K562 (cell line): ENCODE measurements around the gene MAML1. TPM values are rescaled to one million over a fixed set of nuclear protein-coding genes. Genes with fewer than 3 reads are reported as not detected.

Experiments used
- ARID2 ChIP-seq: fragments of 450-650 bp; IDR thresholded peaks from 2 replicates; pipeline ENCODE4 v1.6.1; 2017; ENCODE audit warnings: antibody characterized with exemption, mild to moderate bottlenecking
- BCLAF1 ChIP-seq, 2 experiments: fragments of 450-650 bp in 1 of 2; IDR thresholded peaks; 2 replicates each; pipeline ENCODE4 v1.6.1; 2011 to 2017; ENCODE audit warnings: low read depth in 2 of 2, antibody characterized with exemption in 1 of 2, borderline replicate concordance in 1 of 2, low read length in 1 of 2, mild to moderate bottlenecking in 1 of 2, mixed read lengths in 1 of 2; ENCODE audit not compliant: control insufficient read depth in 1 of 2
- C11orf30 ChIP-seq: fragments of 450-650 bp; IDR thresholded peaks from 2 replicates; pipeline ENCODE4 v1.6.1; 2016; ENCODE audit warnings: low read depth, mild to moderate bottlenecking
- CBFA2T2 ChIP-seq: fragments of 450-650 bp; conservative IDR thresholded peaks from 2 replicates; pipeline ENCODE4 v1.6.1; 2017; ENCODE audit warnings: mild to moderate bottlenecking
- DPF2 ChIP-seq: fragments of 450-650 bp; IDR thresholded peaks from 2 replicates; pipeline ENCODE4 v1.6.1; 2016
- GATAD2B ChIP-seq: fragments of 450-650 bp; IDR thresholded peaks from 2 replicates; pipeline ENCODE4 v1.6.1; 2017; ENCODE audit warnings: mild to moderate bottlenecking, borderline replicate concordance
- HDAC1 ChIP-seq, 2 experiments: fragments of 450-650 bp; IDR thresholded peaks; 2 replicates each; pipeline ENCODE4 v1.6.1; 2016 to 2017; ENCODE audit warnings: inconsistent platforms in 1 of 2, mild to moderate bottlenecking in 1 of 2, moderate library complexity in 1 of 2
- HDAC8 ChIP-seq: fragments of 450-650 bp; IDR thresholded peaks from 2 replicates; pipeline ENCODE4 v1.6.1; 2016; ENCODE audit warnings: mild to moderate bottlenecking, missing genetic modification characterization, moderate library complexity, missing compliant biosample characterization
- HIVEP1 ChIP-seq: fragments of 250-450 bp; sonication (Bioruptor Pico); IDR thresholded peaks from 2 replicates; pipeline ENCODE4 v1.4.0; 2020; ENCODE audit warnings: mild to moderate bottlenecking
- JUN ChIP-seq, 2 experiments: sonication (generic) in 1 of 2; formaldehyde crosslinking in 1 of 2; IDR thresholded peaks; 2 replicates each; pipeline versions ENCODE4 v1.6.1 to v1.8.0; 2012 to 2022; ENCODE audit warnings: borderline replicate concordance in 2 of 2, mild to moderate bottlenecking in 2 of 2, improper control_type of control experiment in 1 of 2, low read depth in 1 of 2, low read length in 1 of 2, missing genetic modification reagents in 1 of 2
- MAFG ChIP-seq: fragments of 450-650 bp; conservative IDR thresholded peaks from 2 replicates; pipeline ENCODE4 v1.6.1; 2016; ENCODE audit warnings: missing genetic modification characterization, missing compliant biosample characterization
- MTA1 ChIP-seq: fragments of 450-650 bp; IDR thresholded peaks from 2 replicates; pipeline ENCODE4 v1.6.1; 2017; ENCODE audit warnings: borderline replicate concordance
- MYNN ChIP-seq, 2 experiments: sonication (generic); formaldehyde crosslinking in 1 of 2; IDR thresholded peaks; 2 replicates each; pipeline versions ENCODE4 v1.5.0 to v1.6.1; 2016 to 2020; ENCODE audit warnings: antibody characterized with exemption in 1 of 2, missing genetic modification reagents in 1 of 2
- NCOR1 ChIP-seq: fragments of 450-650 bp; IDR thresholded peaks from 2 replicates; pipeline ENCODE4 v1.6.1; 2016; ENCODE audit warnings: mild to moderate bottlenecking, moderate library complexity
- RBM39 ChIP-seq: fragments of 200-400 bp; formaldehyde crosslinking; optimal IDR thresholded peaks from 2 replicates; pipeline ENCODE3; 2018; ENCODE audit warnings: low read depth, low read length
- RFX1 ChIP-seq: fragments of 450-650 bp; IDR thresholded peaks from 2 replicates; pipeline ENCODE4 v1.6.1; 2016; ENCODE audit warnings: mild to moderate bottlenecking, moderate library complexity
- RFX7 ChIP-seq: fragments of 250-450 bp; sonication (Bioruptor Pico); IDR thresholded peaks from 2 replicates; pipeline ENCODE4 v1.5.1; 2021; ENCODE audit warnings: mild to moderate bottlenecking
- SMARCA4 ChIP-seq: fragments of 450-650 bp; IDR thresholded peaks from 2 replicates; pipeline ENCODE4 v1.6.1; 2016
- TCF7 ChIP-seq: sonication (generic); IDR thresholded peaks from 2 replicates; pipeline ENCODE4 v1.6.1; 2016; ENCODE audit warnings: antibody characterized with exemption, borderline replicate concordance
- TEAD2 ChIP-seq: fragments of 450-650 bp; IDR thresholded peaks from 2 replicates; pipeline ENCODE4 v1.6.1; 2016; ENCODE audit warnings: missing genetic modification characterization, control low read depth, missing compliant biosample characterization
- USF2 ChIP-seq: sonication (generic); formaldehyde crosslinking; IDR thresholded peaks from 2 replicates; pipeline ENCODE4 v1.5.0; 2020; ENCODE audit warnings: missing genetic modification reagents
- ZNF175 ChIP-seq: fragments of 200-800 bp; sonication (Bioruptor generic); IDR thresholded peaks from 2 replicates; pipeline ENCODE4 v1.6.1; 2016; ENCODE audit warnings: low read depth, mild to moderate bottlenecking, missing genetic modification characterization, missing compliant biosample characterization
- ZNF444 ChIP-seq: fragments of 250-450 bp; sonication (Bioruptor Pico); IDR thresholded peaks from 2 replicates; pipeline ENCODE4 v1.4.0; 2020; ENCODE audit warnings: mild to moderate bottlenecking, moderate library complexity
- ZNF583 ChIP-seq: fragments of 250-450 bp; sonication (Bioruptor Pico); IDR thresholded peaks from 2 replicates; pipeline ENCODE4 v1.4.0; 2020
- ZNF589 ChIP-seq: fragments of 200-800 bp; sonication (Bioruptor generic); IDR thresholded peaks from 2 replicates; pipeline ENCODE4 v1.6.1; 2016; ENCODE audit warnings: low read depth, missing genetic modification characterization, missing compliant biosample characterization
- ZNF766 ChIP-seq: fragments of 200-800 bp; sonication (Bioruptor generic); conservative IDR thresholded peaks from 2 replicates; pipeline ENCODE4 v1.6.1; 2016; ENCODE audit warnings: missing genetic modification characterization, missing compliant biosample characterization
- ZNF778 ChIP-seq: fragments of 450-650 bp; formaldehyde crosslinking; IDR thresholded peaks from 2 replicates; pipeline ENCODE4 v1.4.0; 2020; ENCODE audit warnings: mild to moderate bottlenecking, moderate library complexity
- polyA plus RNA-seq, 8 experiments: library from polyadenylated mRNA; depleted of rRNA in 4 of 8; stranded (reverse) in 5 of 8; unstranded in 3 of 8; fragments of >200 nt; fragmentation: Nextera tagmentation in 2 of 8; fragmentation: Illumina TruSeq in 1 of 8; extraction: Ambion mirVana in 2 of 8; extraction: Trizol in 1 of 8; gene quantifications; 2 replicates each; pipeline versions ENCODE4 v1.2.1 to v1.2.3, GENCODE V29; 2011 to 2014; ENCODE audit warnings: inconsistent platforms in 1 of 8, missing spikeins in 1 of 8
- total RNA-seq, 7 experiments: library from RNA; depleted of rRNA in 6 of 7; stranded (reverse); fragments of >200 nt in 6 of 7; fragmentation: Illumina TruSeq in 2 of 7; extraction: Trizol in 2 of 7; gene quantifications; 2 replicates each; pipeline versions ENCODE4 v1.2.1 to v1.2.3, GENCODE V29; 2011 to 2021; ENCODE audit warnings: low replicate concordance in 1 of 7

The MAML1 gene
- total and polyA plus RNA-seq, 9 of the 15 experiments (the other 6 are each of a cell fraction or from before 2014, with no cell fraction given) = 0.32 to 18.4 (median 7.0) TPM

- 0 out of 2 replicates have a peak, but pooled peaks have one; percentile 30 for TF ChIP-seq ZNF583 (CRISPR knock-in tag)
- no peak for TF ChIP-seq ZNF175
- TF ChIP-seq ZNF589 (CRISPR knock-in tag) = peak; percentile 0; the same call in 1 of the 2 replicates
- TF ChIP-seq NCOR1 = peak; percentile 93
- no peak for TF ChIP-seq ZNF444
- TF ChIP-seq ARID2 = no peak
- no peak for TF ChIP-seq RFX7
- TF ChIP-seq BCLAF1 (IDR thresholded peaks at IDR 0.05; ENCODE audit: borderline replicate concordance in 1 of 2, control insufficient read depth in 1 of 2, low read depth in 2 of 2, low read length in 1 of 2) = 0 out of 4 replicates have a peak, but pooled peaks of 1 of the 2 experiments have one; percentile 52
- no peak for TF ChIP-seq RBM39
- peak; percentile 71 for TF ChIP-seq CBFA2T2
- TF ChIP-seq HIVEP1 = peak; percentile 98
- TF ChIP-seq TEAD2 = no peak
- TF ChIP-seq MTA1 = peak; percentile 21; the same call in 1 of the 2 replicates
- TF ChIP-seq HDAC8 (tag) = 0 out of 2 replicates have a peak, but pooled peaks have one; percentile 11
- TF ChIP-seq GATAD2B = peak; percentile 83; the same call in 1 of the 2 replicates
- no peak for TF ChIP-seq ZNF778 (CRISPR knock-in tag)
- TF ChIP-seq RFX1 = no peak
- TF ChIP-seq HDAC1 (IDR thresholded peaks at IDR 0.05) = peak in 1 of 2 experiments; percentile 76; a peak in 3 of 4 replicates
- TF ChIP-seq SMARCA4 = peak; percentile 68
- TF ChIP-seq TCF7 = 0 out of 2 replicates have a peak, but pooled peaks have one; percentile 44
- TF ChIP-seq USF2 = peak; percentile 92
- TF ChIP-seq ZNF766 (CRISPR knock-in tag) = peak; percentile 41; the same call in 1 of the 2 replicates
- TF ChIP-seq DPF2 = peak; percentile 63
- peak; percentile 98 for TF ChIP-seq JUN (IDR thresholded peaks at IDR 0.05; ENCODE audit: borderline replicate concordance, low read depth, low read length)
- TF ChIP-seq JUN (CRISPR knock-in tag; IDR thresholded peaks at IDR 0.05; ENCODE audit: borderline replicate concordance) = peak; percentile 59; the same call in 1 of the 2 replicates
- TF ChIP-seq C11orf30 = peak; percentile 55
- TF ChIP-seq MYNN (IDR thresholded peaks at IDR 0.05) = peak; percentile 80
- no peak for TF ChIP-seq MYNN (CRISPR knock-in tag; IDR thresholded peaks at IDR 0.05)
- no peak; the same call in 1 of the 2 replicates for TF ChIP-seq MAFG (tag)
These were observed 86.2 kb downstream of the MAML1 start (continued) for GRCh38 chr5:179818746-179819295.
